GM18909 (cell line): ENCODE results near the gene ORAI3.
A peak's percentile ranks its signal among the peaks of the same experiment; 100 is the strongest.
"Not testable (repeated sequence)": the region's sequence is repeated elsewhere in the genome, so short reads cannot be mapped to it uniquely, and the experiment has no call there.

Experiments
- ATAC-seq: cut with Tn5 transposase; IDR thresholded peaks from one replicate; pipeline ENCODE4 v1.9.1; 2021; ENCODE audit warnings: mild to moderate bottlenecking; ENCODE audit not compliant: unreplicated experiment, poor library complexity

ORAI3 gene

GRCh38 chr16:30923554-30924075 is 25.3 kb upstream of the ORAI3 start, which contains the start of gene FBXL19:
Gene FBXL19 (plus strand): TSS chr16:30923572. CDS start chr16:30925755, 2,183 bp downstream.
- ATAC-seq, result no peak

- no peak for ATAC-seq
These were observed 24.6 kb upstream of the ORAI3 start for GRCh38 chr16:30924076-30924912.

- no peak for ATAC-seq
These were observed 23.8 kb upstream of the ORAI3 start for GRCh38 chr16:30924913-30925631.

GRCh38 chr16:30925632-30925987 is 23.3 kb upstream of the ORAI3 start:
- ATAC-seq, result no peak

GRCh38 chr16:30925995-30926811 is 22.7 kb upstream of the ORAI3 start:
- ATAC-seq, result no peak

GRCh38 chr16:30926937-30927788 is 21.7 kb upstream of the ORAI3 start:
- ATAC-seq, result no peak

GRCh38 chr16:30927789-30928378 is 21.0 kb upstream of the ORAI3 start:
- no peak for ATAC-seq

- no peak for ATAC-seq
These were observed 20.5 kb upstream of the ORAI3 start for GRCh38 chr16:30928390-30928789.

GRCh38 chr16:30929167-30929566 is 19.7 kb upstream of the ORAI3 start:
- no peak for ATAC-seq

GRCh38 chr16:30930160-30930571 is 18.7 kb upstream of the ORAI3 start:
- no peak for ATAC-seq

- no peak for ATAC-seq
These were observed 17.7 kb upstream of the ORAI3 start for GRCh38 chr16:30931068-30931650.

GRCh38 chr16:30934827-30935557 is 13.9 kb upstream of the ORAI3 start:
- no peak for ATAC-seq

- ATAC-seq, result no peak
These were observed 11.2 kb upstream of the ORAI3 start for GRCh38 chr16:30937692-30938091.

- not testable (repeated sequence) for ATAC-seq
These were observed 9.3 kb upstream of the ORAI3 start for GRCh38 chr16:30939571-30939970.

- peak; percentile 89 for ATAC-seq
These were observed 7.1 kb upstream of the ORAI3 start for GRCh38 chr16:30941600-30942425.

GRCh38 chr16:30942426-30942806 is 6.5 kb upstream of the ORAI3 start:
- no peak for ATAC-seq

GRCh38 chr16:30944352-30944751 is 4.5 kb upstream of the ORAI3 start:
- ATAC-seq, result no peak
